GM19240 (cell line): ENCODE results near the gene GPR162.
A peak's percentile ranks its signal among the peaks of the same experiment; 100 is the strongest.

Experiments
- DNase-seq: peaks from one replicate; pipeline ENCODE4 v3.0.0; 2011; ENCODE audit warnings: low spot score; ENCODE audit not compliant: insufficient read length

GPR162 gene

DNA sequence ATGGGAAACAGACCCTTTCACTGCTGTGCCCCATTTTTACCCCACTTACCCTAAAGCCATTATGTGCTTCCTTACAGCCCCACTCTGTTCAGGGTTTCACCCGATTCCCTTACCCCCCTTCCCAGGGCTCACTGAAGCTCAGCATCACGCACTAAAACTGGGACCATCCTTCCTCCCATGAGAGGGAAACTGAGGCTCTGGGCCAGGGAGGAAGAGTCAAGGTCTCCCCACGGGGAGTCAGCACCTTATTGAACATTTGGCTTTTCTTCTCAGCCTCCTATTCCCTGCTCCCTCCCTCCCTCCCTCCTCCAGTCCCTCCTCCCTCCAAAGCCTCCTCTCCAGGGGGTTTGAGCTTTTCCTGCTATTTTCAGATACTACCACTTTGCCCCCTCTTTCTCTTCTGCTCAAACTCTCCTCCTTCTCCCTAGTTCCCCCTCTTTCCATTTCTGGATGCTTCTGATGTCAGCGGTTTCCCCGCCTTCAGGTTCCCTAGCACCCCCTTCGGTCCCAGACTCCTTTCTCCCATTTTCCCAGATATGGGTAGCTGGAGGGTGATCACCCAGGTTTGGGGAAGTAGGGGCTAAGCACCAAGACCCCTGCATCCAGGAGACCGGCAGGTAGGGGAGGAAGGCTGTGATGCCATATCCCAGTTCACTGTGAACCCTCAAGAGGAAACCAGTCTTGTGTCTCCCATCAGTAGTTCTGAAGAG, 960 bp downstream of the GPR162 start:
- DNase-seq, result no peak

DNA sequence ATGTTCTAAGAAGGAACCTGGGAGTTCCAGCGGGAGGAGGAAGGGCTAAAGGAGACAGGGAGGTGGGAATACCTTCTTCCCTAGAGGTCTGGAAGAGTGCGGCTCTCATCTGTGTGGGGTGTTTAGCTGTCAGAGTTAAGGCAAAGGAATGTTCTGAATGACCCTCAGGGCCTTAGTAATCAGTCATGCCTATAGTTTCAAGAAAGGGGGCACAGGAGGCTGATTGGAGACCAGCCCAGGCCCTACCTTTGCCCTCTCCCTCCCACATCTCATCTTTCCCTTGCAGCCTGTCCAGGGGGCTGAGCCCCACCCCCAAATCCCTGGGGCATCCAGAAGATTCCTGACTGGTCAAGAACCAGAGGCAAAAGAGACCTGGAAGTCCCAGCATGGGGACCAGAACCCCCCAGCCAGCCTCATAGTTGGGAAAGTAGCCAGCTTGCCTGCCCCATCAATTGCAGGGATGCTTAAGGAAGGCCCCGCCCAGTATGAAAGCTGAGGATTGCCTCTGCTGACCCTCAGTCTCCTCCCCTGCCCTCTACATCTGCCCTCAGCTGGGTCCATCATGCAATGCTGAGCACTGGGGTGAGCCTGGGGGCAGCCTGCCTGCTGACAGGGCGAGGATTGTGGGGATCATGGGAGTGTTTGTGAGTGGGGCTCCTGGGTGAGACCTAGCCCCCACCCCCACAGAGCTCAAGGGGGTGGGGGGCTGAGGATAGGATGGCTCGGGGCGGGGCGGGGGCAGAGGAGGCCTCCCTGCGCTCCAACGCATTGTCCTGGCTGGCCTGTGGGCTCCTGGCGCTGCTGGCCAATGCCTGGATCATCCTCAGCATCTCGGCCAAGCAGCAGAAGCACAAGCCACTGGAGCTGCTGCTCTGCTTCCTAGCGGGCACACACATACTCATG, 1.8 kb downstream of the GPR162 start:
- no peak for DNase-seq

DNA sequence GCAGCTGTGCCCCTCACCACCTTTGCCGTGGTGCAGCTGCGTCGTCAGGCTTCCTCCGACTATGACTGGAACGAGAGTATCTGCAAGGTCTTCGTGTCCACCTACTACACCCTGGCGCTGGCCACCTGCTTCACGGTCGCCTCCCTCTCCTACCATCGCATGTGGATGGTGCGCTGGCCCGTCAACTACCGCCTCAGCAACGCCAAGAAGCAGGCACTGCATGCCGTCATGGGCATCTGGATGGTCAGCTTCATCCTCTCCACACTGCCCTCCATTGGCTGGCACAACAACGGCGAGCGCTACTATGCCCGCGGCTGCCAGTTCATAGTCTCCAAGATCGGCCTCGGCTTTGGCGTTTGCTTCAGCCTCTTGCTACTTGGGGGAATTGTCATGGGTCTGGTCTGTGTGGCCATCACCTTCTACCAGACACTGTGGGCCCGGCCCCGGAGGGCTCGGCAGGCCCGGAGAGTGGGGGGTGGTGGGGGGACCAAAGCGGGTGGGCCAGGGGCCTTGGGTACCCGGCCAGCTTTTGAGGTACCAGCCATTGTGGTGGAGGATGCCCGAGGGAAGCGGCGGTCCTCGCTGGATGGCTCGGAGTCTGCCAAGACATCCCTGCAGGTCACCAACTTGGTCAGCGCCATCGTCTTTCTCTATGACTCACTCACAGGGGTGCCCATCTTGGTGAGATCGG, 2.6 kb downstream of the GPR162 start:
- no peak for DNase-seq

DNA sequence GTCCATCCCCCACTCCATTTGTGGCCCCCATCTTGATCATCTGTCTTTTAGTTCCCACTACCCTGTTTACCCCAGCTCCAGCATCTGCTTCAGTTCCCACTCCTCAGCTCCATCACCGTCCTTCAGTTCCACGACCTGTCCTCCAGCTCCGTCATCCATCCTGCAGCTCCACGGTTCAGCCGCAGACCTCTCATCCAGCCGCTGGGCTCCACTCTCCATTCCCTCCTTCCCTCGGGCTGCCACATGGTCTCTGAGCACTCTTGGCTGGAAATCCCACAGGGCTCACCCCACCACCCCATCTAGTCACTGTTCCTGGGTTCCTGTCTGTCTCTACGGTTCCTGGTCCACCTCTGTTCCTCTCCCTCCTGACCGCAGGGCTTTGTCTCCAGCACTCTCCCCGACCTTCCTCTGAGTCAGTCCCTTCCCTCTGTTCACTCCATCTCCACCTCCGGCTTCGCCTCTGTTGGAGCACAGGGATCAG, 3.3 kb downstream of the GPR162 start:
- no peak for DNase-seq

DNA sequence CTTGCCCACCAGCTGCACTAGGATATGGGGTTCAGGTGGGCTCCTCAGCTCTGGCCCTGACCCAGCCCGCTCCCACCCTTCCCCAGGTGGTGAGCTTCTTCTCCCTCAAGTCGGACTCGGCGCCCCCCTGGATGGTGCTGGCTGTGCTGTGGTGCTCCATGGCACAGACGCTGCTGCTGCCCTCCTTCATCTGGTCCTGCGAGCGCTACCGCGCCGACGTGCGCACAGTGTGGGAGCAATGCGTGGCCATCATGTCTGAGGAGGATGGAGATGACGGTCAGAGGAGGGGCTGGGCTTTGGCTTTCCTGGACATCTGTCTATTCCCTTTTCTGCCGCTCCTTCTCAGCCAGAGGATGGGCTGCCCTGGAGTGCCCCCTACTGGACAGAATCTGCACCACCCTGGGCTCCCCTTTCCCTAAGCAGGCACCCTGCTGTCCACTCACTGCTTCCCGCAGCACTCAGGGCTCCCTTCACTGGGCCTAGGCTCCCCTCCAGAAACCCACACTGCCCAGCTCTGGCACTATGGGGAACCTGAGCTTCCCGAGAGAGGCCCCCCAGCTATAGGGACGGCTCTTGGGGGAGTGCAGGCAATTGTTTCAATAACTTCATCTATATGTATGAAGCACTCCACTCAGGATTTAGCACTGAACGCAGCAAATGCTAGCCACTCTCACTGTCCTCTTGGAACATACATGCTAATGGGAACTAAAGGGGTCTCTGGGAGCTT, 3.9 kb downstream of the GPR162 start:
- peak; percentile 94 for DNase-seq

DNA sequence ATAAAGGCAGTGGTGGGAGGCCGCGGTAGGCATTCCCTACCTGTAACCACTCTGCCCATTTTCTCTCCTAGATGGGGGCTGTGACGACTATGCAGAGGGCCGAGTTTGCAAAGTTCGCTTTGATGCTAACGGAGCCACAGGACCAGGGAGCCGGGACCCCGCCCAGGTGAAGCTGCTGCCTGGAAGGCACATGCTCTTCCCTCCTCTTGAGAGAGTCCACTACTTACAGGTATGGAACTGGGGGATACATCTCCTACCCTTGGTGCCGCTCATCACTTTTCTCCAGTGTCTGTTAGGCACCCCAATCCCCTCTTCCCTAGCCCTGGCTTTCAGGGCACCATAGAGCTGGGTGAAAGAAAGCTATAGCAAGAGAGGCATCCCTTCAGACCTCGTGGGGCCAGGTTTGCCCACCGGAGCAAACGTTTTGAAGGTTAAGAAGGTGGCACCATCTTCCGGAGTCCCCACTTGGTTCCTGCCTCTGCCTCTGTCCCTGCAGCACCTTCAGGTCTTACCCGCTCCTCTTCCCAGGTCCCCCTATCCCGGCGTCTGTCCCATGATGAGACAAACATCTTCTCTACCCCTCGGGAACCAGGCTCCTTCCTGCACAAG, 4.6 kb downstream of the GPR162 start:
- DNase-seq, result no peak

DNA sequence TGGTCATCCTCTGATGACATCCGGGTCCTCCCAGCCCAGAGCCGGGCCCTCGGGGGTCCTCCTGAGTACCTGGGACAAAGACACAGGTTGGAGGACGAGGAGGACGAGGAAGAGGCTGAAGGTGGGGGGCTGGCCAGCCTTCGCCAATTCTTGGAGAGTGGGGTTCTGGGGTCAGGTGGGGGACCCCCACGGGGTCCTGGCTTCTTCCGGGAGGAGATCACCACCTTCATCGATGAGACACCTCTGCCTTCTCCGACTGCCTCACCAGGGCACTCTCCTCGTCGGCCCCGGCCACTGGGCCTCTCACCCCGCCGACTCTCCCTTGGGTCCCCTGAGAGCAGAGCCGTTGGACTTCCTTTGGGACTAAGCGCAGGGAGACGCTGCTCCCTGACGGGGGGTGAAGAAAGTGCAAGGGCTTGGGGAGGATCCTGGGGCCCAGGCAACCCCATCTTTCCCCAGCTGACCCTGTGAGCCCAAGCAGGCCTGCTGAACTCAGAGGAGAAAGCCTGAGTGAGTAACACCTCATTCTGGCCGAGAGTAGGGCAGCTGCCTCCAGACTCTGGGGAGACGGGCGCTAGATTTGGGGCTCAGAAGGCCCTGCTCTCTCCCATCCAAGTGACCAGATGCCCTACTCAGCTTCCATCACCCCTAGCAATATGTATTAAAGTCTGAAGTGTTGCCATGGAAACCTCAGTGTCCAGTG, 5.3 kb downstream of the GPR162 start:
- DNase-seq, result no peak

DNA sequence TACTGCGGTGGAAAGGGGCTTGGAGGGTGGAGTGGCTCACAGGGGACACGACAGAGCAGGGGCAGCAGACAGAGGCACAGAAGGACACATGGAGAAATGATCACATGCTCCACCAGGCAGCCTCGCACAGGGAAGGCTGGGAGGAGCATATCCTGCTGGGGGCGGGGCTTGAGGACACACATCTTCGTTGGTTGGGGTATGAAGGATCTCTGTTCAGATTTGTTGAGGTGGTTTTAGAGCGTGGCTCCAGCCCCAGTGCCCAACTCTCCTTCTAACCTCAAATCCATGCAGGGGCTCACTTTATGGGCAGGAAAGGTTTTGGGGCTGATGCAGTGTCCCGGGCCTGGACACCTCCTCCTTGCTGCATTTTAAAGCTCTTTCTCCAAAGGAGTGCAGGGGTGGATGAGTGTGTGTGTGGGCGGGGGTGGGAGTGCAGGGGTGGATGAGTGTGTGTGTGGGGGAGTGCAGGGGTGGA, 5.9 kb downstream of the GPR162 start:
- DNase-seq, result no peak

DNA sequence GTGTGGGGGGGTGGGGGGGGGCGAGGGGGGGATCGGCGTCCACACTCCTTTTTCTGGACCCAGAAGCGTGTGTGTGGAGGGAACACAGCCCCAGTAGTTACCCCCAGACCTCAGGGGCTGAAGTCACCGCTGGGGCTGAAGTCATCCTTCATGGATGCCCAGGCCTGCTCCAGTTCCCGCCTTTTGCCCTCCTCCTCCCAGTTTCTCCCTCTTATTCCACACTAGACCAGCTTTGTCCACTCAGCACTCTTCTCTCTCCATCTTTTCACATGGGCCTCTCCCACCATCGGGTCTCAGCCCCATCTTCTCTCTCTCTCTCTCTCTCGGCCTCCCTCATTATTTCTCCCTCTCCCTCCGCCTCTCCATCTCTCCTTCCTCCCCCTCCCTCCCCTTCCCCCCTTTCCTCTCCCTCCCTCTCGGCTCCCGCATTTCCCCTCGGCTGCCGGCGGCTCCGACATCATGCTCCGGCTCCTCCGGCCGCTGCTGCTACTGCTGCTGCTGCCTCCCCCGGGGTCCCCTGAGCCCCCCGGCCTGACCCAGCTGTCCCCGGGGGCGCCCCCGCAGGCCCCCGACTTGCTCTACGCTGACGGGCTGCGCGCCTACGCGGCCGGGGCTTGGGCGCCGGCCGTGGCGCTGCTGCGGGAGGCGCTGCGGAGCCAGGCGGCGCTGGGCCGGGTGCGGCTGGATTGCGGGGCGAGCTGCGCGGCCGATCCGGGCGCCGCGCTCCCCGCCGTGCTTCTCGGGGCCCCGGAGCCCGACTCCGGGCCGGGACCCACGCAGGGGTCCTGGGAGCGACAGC, 6.6 kb downstream of the GPR162 start, which contains the start of gene P3H3:
Gene P3H3, plus strand, starts transcription at position 426 of the 799 bp plus-strand sequence. Its CDS starts 34 bp downstream, at position 460.
- no peak for DNase-seq

DNA sequence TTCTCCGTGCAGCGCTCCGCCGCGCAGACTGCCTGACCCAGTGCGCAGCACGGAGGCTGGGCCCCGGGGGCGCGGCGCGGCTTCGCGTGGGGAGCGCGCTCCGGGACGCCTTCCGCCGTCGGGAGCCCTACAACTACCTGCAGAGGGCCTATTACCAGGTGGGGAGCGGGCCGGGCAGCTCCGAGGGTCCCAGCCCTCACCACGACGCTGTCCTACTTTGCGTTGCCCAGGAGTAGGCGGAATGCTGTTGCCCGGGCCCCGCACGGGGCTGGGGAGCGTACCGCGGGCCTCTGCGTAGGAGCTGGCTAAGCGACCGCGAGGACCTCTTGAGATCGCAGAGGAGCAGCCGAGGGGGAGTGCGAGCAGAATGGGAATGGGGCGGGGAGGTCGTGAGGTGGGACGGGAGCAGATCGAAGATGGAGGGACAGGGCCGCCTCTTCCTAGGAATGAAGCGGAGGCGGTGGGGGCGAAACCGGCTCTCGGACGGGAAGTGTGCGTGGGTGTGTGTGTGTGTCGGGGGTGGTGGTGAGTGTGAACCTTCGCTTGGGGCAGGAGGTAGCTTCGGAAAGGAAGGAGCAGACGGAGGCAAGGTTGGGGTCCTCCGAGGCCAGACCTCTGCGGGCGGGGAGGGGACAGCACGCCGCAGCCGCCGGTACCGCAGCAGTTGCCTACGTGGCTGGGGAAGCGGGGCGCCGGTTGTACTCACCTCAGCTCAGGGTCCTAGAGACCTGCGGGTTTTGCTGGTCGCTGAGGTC, 7.3 kb downstream of the GPR162 start:
- no peak for DNase-seq

DNA sequence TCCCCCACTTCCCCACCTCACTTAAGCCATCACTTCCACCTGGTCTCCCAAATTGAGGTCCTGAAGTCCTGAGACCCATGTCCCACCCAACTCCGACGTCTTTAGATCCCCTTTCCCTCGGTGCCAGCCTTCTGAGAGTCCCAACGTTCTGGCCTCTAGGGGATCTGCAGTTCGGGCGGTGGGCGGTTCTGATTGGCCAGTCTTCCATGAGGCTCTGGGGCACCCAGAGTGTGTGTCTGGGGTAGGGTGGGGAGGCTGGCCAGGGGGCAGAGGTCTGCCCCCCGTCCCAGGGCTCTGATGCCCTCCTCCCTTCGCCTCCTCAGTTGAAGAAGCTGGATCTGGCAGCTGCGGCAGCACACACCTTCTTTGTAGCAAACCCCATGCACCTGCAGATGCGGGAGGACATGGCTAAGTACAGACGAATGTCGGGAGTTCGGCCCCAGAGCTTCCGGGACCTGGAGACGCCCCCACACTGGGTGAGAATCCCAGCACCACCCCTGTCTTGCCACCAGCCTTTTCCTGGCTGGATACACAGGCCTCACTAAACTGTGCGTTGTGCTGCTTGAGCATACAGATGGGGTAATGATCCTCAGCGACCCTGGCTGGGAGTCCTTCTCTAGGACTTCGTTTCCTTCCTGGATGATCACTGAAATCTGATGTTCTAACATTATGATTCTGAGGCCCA, 8.1 kb downstream of the GPR162 start:
- no peak for DNase-seq

DNA sequence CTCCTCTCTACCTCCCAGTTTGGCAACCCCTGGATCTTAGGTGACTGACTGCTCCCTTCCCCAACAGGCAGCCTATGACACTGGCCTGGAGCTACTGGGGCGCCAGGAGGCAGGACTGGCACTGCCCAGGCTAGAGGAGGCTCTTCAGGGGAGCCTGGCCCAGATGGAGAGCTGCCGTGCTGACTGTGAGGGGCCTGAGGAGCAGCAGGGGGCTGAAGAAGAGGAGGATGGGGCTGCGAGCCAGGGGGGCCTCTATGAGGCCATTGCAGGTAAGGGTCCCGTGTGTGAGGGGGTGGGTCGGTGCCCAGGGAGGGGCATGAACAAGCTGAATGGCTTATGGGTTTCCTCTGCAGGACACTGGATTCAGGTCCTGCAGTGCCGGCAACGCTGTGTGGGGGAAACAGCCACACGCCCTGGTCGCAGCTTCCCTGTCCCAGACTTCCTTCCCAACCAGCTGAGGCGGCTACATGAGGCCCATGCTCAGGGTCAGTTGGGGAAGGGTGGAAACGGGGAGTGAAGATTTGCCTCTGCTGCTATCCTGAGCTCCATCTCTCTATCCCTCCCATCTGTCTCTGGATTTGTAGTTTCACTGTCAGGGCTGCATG, 8.8 kb downstream of the GPR162 start:
- no peak for DNase-seq

DNA sequence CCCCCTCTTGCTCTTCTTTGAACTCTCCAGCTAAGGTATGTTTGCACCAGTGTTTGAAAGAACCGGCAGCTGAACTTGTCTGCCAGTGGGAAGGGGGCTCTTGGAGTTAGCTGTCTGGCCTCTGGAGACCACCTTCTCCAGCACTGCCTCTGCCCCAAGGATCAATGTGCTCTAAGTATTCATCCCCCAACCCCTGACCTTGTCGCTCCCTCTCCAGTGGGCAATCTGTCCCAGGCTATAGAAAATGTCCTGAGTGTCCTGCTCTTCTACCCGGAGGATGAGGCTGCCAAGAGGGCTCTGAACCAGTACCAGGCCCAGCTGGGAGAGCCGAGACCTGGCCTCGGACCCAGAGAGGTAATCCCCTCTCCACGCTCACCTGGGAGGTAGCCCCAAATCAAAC, 9.4 kb downstream of the GPR162 start:
- DNase-seq, result no peak

DNA sequence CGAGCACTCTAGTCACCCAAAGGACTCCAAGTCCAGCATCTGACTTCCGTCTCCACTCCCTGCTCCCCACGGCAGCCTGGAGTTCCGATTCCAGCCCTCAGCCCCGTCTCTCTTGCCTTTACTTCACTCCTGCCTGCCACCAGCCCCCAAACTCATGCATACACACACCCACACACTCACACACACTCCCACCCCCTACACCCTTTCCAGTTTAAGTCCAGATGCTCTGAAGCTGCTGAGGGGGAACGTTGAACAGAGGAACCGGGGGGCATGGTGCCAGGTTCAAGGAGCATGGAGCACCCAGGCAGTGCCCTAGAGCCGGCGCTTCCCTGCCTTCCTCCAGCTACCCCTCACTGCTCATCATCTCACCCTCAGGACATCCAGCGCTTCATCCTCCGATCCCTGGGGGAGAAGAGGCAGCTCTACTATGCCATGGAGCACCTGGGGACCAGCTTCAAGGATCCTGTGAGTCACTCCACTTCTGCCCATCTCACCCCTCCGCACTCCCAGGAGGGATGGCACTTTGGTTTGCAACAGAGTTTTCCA, 9.9 kb downstream of the GPR162 start:
- no peak for DNase-seq

DNA sequence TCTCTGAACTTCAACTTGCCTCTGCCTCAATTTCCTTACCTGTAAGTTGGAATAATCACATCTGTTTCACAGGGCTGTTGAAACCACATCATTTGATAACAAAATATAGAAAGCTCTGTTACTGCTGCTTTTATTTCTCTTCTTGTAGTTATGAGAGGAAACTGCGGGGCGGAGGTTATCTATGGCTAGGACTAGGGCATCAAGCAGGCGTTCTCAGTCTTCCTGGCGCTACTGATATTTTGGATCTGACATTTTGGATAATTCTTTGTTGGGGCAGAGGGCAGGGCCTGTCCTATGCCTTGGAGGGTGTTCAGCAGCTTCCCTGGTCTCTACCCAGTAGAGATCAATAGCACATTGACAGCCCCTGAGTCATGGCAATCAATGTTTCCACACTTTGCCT, 10.5 kb downstream of the GPR162 start:
- no peak for DNase-seq

DNA sequence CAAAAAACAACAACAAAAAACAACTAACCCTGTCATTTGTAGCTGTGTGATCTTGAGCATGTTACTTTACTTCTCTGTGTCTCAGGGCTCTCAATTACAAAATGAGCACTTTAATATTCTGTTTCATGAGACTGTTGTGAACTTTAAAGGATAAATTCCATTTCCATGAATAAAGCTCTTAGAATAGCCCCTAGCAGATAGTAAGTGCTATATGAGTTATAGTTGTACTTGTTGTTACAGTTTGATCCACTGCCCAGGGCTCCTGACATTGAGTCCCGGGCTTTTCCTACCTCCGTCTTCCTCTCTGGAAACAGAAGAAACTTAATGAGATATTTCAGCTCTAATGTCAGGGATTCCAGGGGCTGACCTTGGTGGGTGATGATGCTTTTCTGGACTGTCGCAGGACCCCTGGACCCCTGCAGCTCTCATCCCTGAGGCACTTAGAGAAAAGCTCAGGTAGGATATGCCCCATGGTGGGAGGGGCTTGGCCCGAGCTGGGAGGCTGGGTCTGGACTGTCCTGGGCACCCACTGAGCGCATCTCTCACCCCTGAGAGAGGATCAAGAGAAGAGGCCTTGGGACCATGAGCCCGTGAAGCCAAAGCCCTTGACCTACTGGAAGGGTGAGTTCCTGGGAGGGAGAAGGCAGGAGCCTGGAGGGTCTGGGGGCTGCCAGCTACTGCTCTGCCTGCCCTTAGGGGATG, 11.7 kb downstream of the GPR162 start:
- no peak for DNase-seq

DNA sequence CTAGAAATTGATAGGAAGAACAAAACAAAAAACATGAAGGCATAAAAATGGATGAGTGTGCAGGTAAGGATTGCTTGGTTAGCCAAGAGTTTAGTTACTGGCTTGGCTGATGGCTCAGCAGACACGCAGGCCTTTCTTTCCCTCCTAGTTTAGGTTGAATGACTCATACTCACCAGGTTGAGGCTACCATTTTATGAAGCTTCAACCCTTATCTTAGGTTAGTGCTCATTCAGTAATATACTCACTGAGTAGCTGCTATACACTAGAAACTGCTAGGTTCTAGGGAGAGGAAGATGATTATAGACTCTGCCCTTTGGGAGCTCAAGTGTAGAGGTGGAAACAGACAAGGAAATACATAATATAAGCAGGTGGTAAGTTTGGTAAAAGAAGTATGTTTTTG, 12.6 kb downstream of the GPR162 start:
- no peak for DNase-seq
